ENCODE data around the gene TPM2.

The TPM2 gene

GRCh38 chr9:35689542-35690293 is at the start of gene TPM2:
TPM2 (minus strand) TSS chr9:35689925; CDS start chr9:35689817, 108 bp downstream.
- DNase-seq: no peak
- Histone ChIP-seq H3K27me3 (ENCODE audit: insufficient read depth, low read depth, severe bottlenecking) (no peaks in the 10 kb centered on the region), H3K27ac (peak within 1 kb of the TSS; percentile 38), H3K36me3 (no peaks in the 10 kb centered on the region), H3K4me3 (ENCODE audit: low read depth, low read length) (peak within 1 kb of the TSS; percentile 65), H3K9me3 (ENCODE audit: severe bottlenecking) (no peaks in the 10 kb centered on the region)
- TF ChIP-seq CTCF (IDR thresholded peaks at IDR 0.05; ENCODE audit: low read depth, low read length): no peak

GRCh38 chr9:35738924-35739323 is 49.2 kb upstream of the TPM2 start:
- DNase-seq: no peak
- Histone ChIP-seq H3K9me3 (ENCODE audit: severe bottlenecking) (no peaks in the 10 kb centered on the region), H3K27me3 (ENCODE audit: insufficient read depth, low read depth, severe bottlenecking) (no peaks in the 10 kb centered on the region), H3K4me3 (ENCODE audit: low read depth, low read length) (no peak overlapping the region), H3K27ac (no peak overlapping the region), H3K36me3 (peaks cover 94% of the 10 kb centered on the region)
- no peak for TF ChIP-seq CTCF (IDR thresholded peaks at IDR 0.05; ENCODE audit: low read depth, low read length)

- TF ChIP-seq CTCF (IDR thresholded peaks at IDR 0.05; ENCODE audit: low read depth, low read length): no peak
- Histone ChIP-seq H3K9me3 (ENCODE audit: severe bottlenecking) (no peaks in the 10 kb centered on the region), H3K27me3 (ENCODE audit: insufficient read depth, low read depth, severe bottlenecking) (no peaks in the 10 kb centered on the region), H3K27ac (no peak overlapping the region), H3K4me3 (ENCODE audit: low read depth, low read length) (no peak overlapping the region), H3K36me3 (peaks cover 86% of the 10 kb centered on the region)
- DNase-seq: no peak
These were observed 48.5 kb upstream of the TPM2 start for GRCh38 chr9:35738186-35738585.

- peak overlapping the region; percentile 81 for H3K27ac ChIP-seq
- no peak for TF ChIP-seq CTCF (IDR thresholded peaks at IDR 0.05; ENCODE audit: low read depth, low read length)
- no peak for DNase-seq
- H3K27me3 ChIP-seq (ENCODE audit: insufficient read depth, low read depth, severe bottlenecking): no peaks in the 10 kb centered on the region
- peaks cover 76% of the 10 kb centered on the region for H3K36me3 ChIP-seq
- no peaks in the 10 kb centered on the region for H3K9me3 ChIP-seq (ENCODE audit: severe bottlenecking)
- H3K4me3 ChIP-seq (ENCODE audit: low read depth, low read length): no peak overlapping the region
These were observed 47.4 kb upstream of the TPM2 start for GRCh38 chr9:35737143-35737542.

- Histone ChIP-seq H3K4me3 (ENCODE audit: low read depth, low read length) (no peak overlapping the region), H3K27ac (peak overlapping the region; percentile 81), H3K27me3 (ENCODE audit: insufficient read depth, low read depth, severe bottlenecking) (no peaks in the 10 kb centered on the region), H3K9me3 (ENCODE audit: severe bottlenecking) (no peaks in the 10 kb centered on the region), H3K36me3 (peaks cover 67% of the 10 kb centered on the region)
- peak; percentile 85 for TF ChIP-seq CTCF (IDR thresholded peaks at IDR 0.05; ENCODE audit: low read depth, low read length)
- peak; percentile 88 for DNase-seq
These were observed 46.5 kb upstream of the TPM2 start for GRCh38 chr9:35736201-35736633.

GRCh38 chr9:35734096-35734495 is 44.4 kb upstream of the TPM2 start:
- no peak overlapping the region for H3K4me3 ChIP-seq (ENCODE audit: low read depth, low read length)
- no peaks in the 10 kb centered on the region for H3K9me3 ChIP-seq (ENCODE audit: severe bottlenecking)
- H3K36me3 ChIP-seq: peaks cover 50% of the 10 kb centered on the region
- H3K27me3 ChIP-seq (ENCODE audit: insufficient read depth, low read depth, severe bottlenecking): no peaks in the 10 kb centered on the region
- no peak for DNase-seq
- no peak for TF ChIP-seq CTCF (IDR thresholded peaks at IDR 0.05; ENCODE audit: low read depth, low read length)
- H3K27ac ChIP-seq: no peak overlapping the region
